Ishikawa (cell line): Measurements from ENCODE around the gene NUP210.

Experiments used
- CEBPB ChIP-seq: IDR thresholded peaks from 2 replicates; pipeline ENCODE4 v1.6.1; 2012
- CREB1 ChIP-seq: IDR thresholded peaks from 2 replicates; pipeline ENCODE4 v1.6.1; 2012; ENCODE audit warnings: low read depth
- EGR1 ChIP-seq: IDR thresholded peaks from 2 replicates; pipeline ENCODE4 v1.6.1; 2012
- EP300 ChIP-seq: IDR thresholded peaks from 2 replicates; pipeline ENCODE4 v1.6.1; 2012; ENCODE audit warnings: borderline replicate concordance
- FOXM1 ChIP-seq: IDR thresholded peaks from 2 replicates; pipeline ENCODE4 v1.6.1; 2012; ENCODE audit warnings: low read depth, borderline replicate concordance
- NFIC ChIP-seq: IDR thresholded peaks from 2 replicates; pipeline ENCODE4 v1.6.1; 2012
- RAD21 ChIP-seq: IDR thresholded peaks from 2 replicates; pipeline ENCODE4 v1.6.1; 2012; ENCODE audit warnings: low read depth
- REST ChIP-seq: IDR thresholded peaks from 2 replicates; pipeline ENCODE4 v1.6.1; 2012; ENCODE audit warnings: low read depth, mild to moderate bottlenecking
- TAF1 ChIP-seq: IDR thresholded peaks from 2 replicates; pipeline ENCODE4 v1.6.1; 2012; ENCODE audit warnings: low read depth, mild to moderate bottlenecking
- TEAD4 ChIP-seq: IDR thresholded peaks from 2 replicates; pipeline ENCODE4 v1.6.1; 2012
- YY1 ChIP-seq: IDR thresholded peaks from 2 replicates; pipeline ENCODE4 v1.6.1; 2012; ENCODE audit warnings: low read depth
- ZBTB7A ChIP-seq: IDR thresholded peaks from 2 replicates; pipeline ENCODE4 v1.6.1; 2012; ENCODE audit warnings: low read depth
- TF ChIP-seq, protein P1 (sequence below): IDR thresholded peaks from 2 replicates; pipeline ENCODE4 v1.6.1; 2012
- TF ChIP-seq, protein P2 (sequence below): IDR thresholded peaks from 2 replicates; pipeline ENCODE4 v1.6.1; 2012

DNA sequence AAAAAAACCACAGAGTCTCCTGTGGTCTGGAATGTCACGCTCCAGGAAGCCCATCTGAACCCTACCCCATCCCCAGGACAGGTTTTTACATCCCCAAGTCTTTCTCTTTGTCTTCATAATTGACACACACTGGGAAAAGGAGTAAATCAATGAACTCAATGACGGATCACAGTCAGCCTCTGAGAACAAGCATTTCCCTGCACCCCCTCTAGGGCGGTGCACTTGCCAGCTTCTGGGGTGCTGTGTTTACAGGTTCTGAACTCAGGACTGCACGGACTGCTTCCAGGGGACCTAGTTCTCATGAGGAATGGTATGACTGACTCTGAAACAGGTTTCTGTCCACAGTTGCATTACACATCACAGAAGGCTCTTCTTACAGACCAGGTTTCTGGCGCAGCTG lies 81.1 kb downstream of the NUP210 start:
- TF ChIP-seq ZBTB7A (no peak), CREB1 (no peak), RAD21 (no peak), YY1 (no peak), TEAD4 (no peak), NFIC (no peak), REST (no peak), FOXM1 (no peak), EP300 (no peak), TAF1 (no peak), CEBPB (no peak), EGR1 (no peak)
- TF ChIP-seq, protein P1, sequence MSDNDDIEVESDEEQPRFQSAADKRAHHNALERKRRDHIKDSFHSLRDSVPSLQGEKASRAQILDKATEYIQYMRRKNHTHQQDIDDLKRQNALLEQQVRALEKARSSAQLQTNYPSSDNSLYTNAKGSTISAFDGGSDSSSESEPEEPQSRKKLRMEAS = no peak
- TF ChIP-seq, protein P2, sequence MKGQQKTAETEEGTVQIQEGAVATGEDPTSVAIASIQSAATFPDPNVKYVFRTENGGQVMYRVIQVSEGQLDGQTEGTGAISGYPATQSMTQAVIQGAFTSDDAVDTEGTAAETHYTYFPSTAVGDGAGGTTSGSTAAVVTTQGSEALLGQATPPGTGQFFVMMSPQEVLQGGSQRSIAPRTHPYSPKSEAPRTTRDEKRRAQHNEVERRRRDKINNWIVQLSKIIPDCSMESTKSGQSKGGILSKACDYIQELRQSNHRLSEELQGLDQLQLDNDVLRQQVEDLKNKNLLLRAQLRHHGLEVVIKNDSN = no peak
